ENCODE measurements around the gene SND1. TPM values are rescaled to one million over a fixed set of nuclear protein-coding genes. Genes with fewer than 3 reads are reported as not detected.

The SND1 gene
- polyA plus RNA-seq, 3 donors: 46.5 to 97.3 (median 79.8) TPM

GRCh38 chr7:127807340-127807739, 155.3 kb downstream of the SND1 start:
- Histone ChIP-seq H3K36me3 (replicated peaks in 1 of 2; ENCODE audit: control insufficient read depth in 1 of 2, insufficient read depth in 2 of 2, low read length in 2 of 2) (peaks cover 19 to 47% of the 10 kb centered on the region in 2 donors), H3K4me2 (replicated peaks; ENCODE audit: extremely low read depth, low read length, poor library complexity, severe bottlenecking) (no peak overlapping the region), H3K9me3 (replicated peaks in 1 of 2; ENCODE audit: control insufficient read depth in 1 of 2, insufficient read depth in 1 of 2, low read length in 2 of 2) (no peaks in the 10 kb centered on the region), H4K20me1 (ENCODE audit: insufficient read depth, low read length) (peaks cover 62% of the 10 kb centered on the region), H2AFZ (ENCODE audit: insufficient read depth, low read depth, low read length, poor library complexity, severe bottlenecking) (no peak overlapping the region), H3K4me1 (ENCODE audit: control insufficient read depth in 1 of 2, insufficient read depth in 2 of 2, low read length in 2 of 2) (no peaks in the 10 kb centered on the region), H3K27me3 (ENCODE audit: control insufficient read depth in 2 of 2, insufficient read depth in 2 of 2, low read length in 2 of 2) (no peaks in the 10 kb centered on the region), H3K4me3 (replicated peaks in 1 of 3; ENCODE audit: low read depth in 2 of 3, low read length in 3 of 3) (no peak overlapping the region), H3K9ac (ENCODE audit: insufficient read depth, low read length, poor library complexity, severe bottlenecking) (no peak overlapping the region), H3K27ac (ENCODE audit: low read depth in 1 of 2, low read length in 2 of 2) (no peak overlapping the region), H3K79me2 (ENCODE audit: insufficient read depth, low read length) (peaks cover 68% of the 10 kb centered on the region)
- Mint-ChIP-seq H3K36me3 (peaks cover 34 to 44% of the 10 kb centered on the region in 2 donors), H3K27me3 (ENCODE audit: low read depth in 3 of 3) (peaks cover 0 to 2% (median 0%) of the 10 kb centered on the region in 3 donors), H3K27ac (peak overlapping the region in 2 of 7 donors; percentile 20 to 24), H3K9me3 (no peaks in the 10 kb centered on the region), H3K4me3 (no peak overlapping the region), H3K4me1 (peaks cover 13% of the 10 kb centered on the region)
- TF ChIP-seq CTCF (IDR thresholded peaks at IDR 0.05): no peak
- DNase-seq: no peak
- intact Hi-C loops (cut with micrococcal nuclease): no loop called here
- 100% methylated on average over 5 of the region's 6 CpGs for whole genome bisulfite sequencing (ENCODE audit: insufficient coverage)

- Histone ChIP-seq H3K4me3 (replicated peaks in 1 of 3; ENCODE audit: low read depth in 2 of 3, low read length in 3 of 3) (no peak overlapping the region), H4K20me1 (ENCODE audit: insufficient read depth, low read length) (peaks cover 62% of the 10 kb centered on the region), H3K36me3 (replicated peaks in 1 of 2; ENCODE audit: control insufficient read depth in 1 of 2, insufficient read depth in 2 of 2, low read length in 2 of 2) (peaks cover 19 to 52% of the 10 kb centered on the region in 2 donors), H3K79me2 (ENCODE audit: insufficient read depth, low read length) (peaks cover 68% of the 10 kb centered on the region), H3K9ac (ENCODE audit: insufficient read depth, low read length, poor library complexity, severe bottlenecking) (no peak overlapping the region), H3K27me3 (ENCODE audit: control insufficient read depth in 2 of 2, insufficient read depth in 2 of 2, low read length in 2 of 2) (no peaks in the 10 kb centered on the region), H3K4me2 (replicated peaks; ENCODE audit: extremely low read depth, low read length, poor library complexity, severe bottlenecking) (no peak overlapping the region), H3K27ac (ENCODE audit: low read depth in 1 of 2, low read length in 2 of 2) (no peak overlapping the region), H3K4me1 (ENCODE audit: control insufficient read depth in 1 of 2, insufficient read depth in 2 of 2, low read length in 2 of 2) (no peaks in the 10 kb centered on the region), H3K9me3 (replicated peaks in 1 of 2; ENCODE audit: control insufficient read depth in 1 of 2, insufficient read depth in 1 of 2, low read length in 2 of 2) (no peaks in the 10 kb centered on the region), H2AFZ (ENCODE audit: insufficient read depth, low read depth, low read length, poor library complexity, severe bottlenecking) (no peak overlapping the region)
- Mint-ChIP-seq H3K4me3 (no peak overlapping the region), H3K4me1 (peaks cover 16% of the 10 kb centered on the region), H3K27me3 (ENCODE audit: low read depth in 3 of 3) (peaks cover 0 to 2% (median 0%) of the 10 kb centered on the region in 3 donors), H3K27ac (no peak overlapping the region), H3K36me3 (peaks cover 39 to 49% of the 10 kb centered on the region in 2 donors), H3K9me3 (no peaks in the 10 kb centered on the region)
- DNase-seq: no peak
- intact Hi-C loops (cut with micrococcal nuclease): no loop called here
- no peak for TF ChIP-seq CTCF (IDR thresholded peaks at IDR 0.05)
- no CpG with 5 or more reads among the region's 2 CpGs for WGBS (ENCODE audit: insufficient coverage)
Observed at GRCh38 chr7:127807829-127808228, 155.8 kb downstream of the SND1 start.

Measured in CD14-positive monocyte (primary cell).